Thymus (tissue), 14 donors: ENCODE results near the gene OR12D2. TPM values are rescaled to one million over a fixed set of nuclear protein-coding genes. Genes with fewer than 3 reads are reported as not detected.
"Not testable (repeated sequence)": the region's sequence is repeated elsewhere in the genome, so short reads cannot be mapped to it uniquely, and the experiment has no call there.

Experiments used
- DNase-seq, 9 donors: peaks; one replicate each; pipeline ENCODE4 v3.0.0-alpha.2; 2013; ENCODE audit warnings: low spot score in 9 of 9, low read depth in 6 of 9, missing footprints in 1 of 9
- H3K27ac ChIP-seq, 2 donors: one replicate each; pipeline ENCODE4 v1.5.1; 2013; ENCODE audit warnings: control low read depth in 1 of 2, low read depth in 1 of 2, low read length in 1 of 2, mild to moderate bottlenecking in 1 of 2, moderate library complexity in 1 of 2
- H3K27me3 ChIP-seq, 2 donors: one replicate each; pipeline ENCODE4 v1.5.1; 2013; ENCODE audit warnings: low read length in 1 of 2; ENCODE audit not compliant: control insufficient read depth in 2 of 2, insufficient read depth in 1 of 2
- H3K36me3 ChIP-seq, 2 donors: one replicate each; pipeline ENCODE4 v1.5.1; 2013; ENCODE audit warnings: low read length in 1 of 2, mild to moderate bottlenecking in 1 of 2, moderate library complexity in 1 of 2; ENCODE audit not compliant: control insufficient read depth in 2 of 2, insufficient read depth in 2 of 2
- H3K4me1 ChIP-seq, 2 donors: one replicate each; pipeline ENCODE4 v1.5.1; 2013; ENCODE audit warnings: low read length in 2 of 2; ENCODE audit not compliant: control insufficient read depth in 2 of 2, insufficient read depth in 2 of 2
- H3K4me3 ChIP-seq, 2 donors: one replicate each; pipeline ENCODE4 v1.5.1; 2013; ENCODE audit warnings: low read length in 2 of 2, control low read depth in 1 of 2, mild to moderate bottlenecking in 1 of 2
- H3K9me3 ChIP-seq, 2 donors: one replicate each; pipeline ENCODE4 v1.5.1; 2013; ENCODE audit warnings: low read length in 1 of 2, mild to moderate bottlenecking in 1 of 2; ENCODE audit not compliant: control insufficient read depth in 2 of 2, insufficient read depth in 1 of 2
- WGBS: extraction: QIAGEN DNeasy Blood & Tissue Kit; methylation state at CpG from one replicate; pipeline ENCODE4 v1.1.7; 2013; 5-methylcytosine and 5-hydroxymethylcytosine counted together
- long read RNA-seq, 10 donors: transcript quantifications; one replicate each; lab custom pipeline, GENCODE V29; 2026
- polyA plus RNA-seq: library from polyadenylated mRNA; stranded (reverse); fragments of 200-250 nt; gene quantifications from one replicate; pipeline ENCODE4 v1.2.3, GENCODE V29; 2013
- total RNA-seq: library from RNA; stranded (reverse); fragments of 120-200 nt; gene quantifications from one replicate; pipeline ENCODE4 v1.2.4, GENCODE V29; 2013
- donor health status: healthy.

OR12D2 gene
- not detected for total RNA-seq
- not detected for polyA plus RNA-seq
- long read RNA-seq, donor 1: 0 reads
- long read RNA-seq, donor 2: 0 reads
- long read RNA-seq, donor 3: 0 reads
- long read RNA-seq, donor 4: 0 reads
- long read RNA-seq, donor 5: 0 reads
- long read RNA-seq, donor 6: 0 reads
- long read RNA-seq, donor 7: 0 reads
- long read RNA-seq, donor 8: 0 reads
- long read RNA-seq, donor 9: 0 reads
- long read RNA-seq, donor 10: 0 reads

- no peak within 1 kb of the TSS for H3K27ac ChIP-seq
These were observed at the start of gene OR12D2 for GRCh38 chr6:29395331-29395730. TSS of gene OR12D2 (plus strand) at chr6:29395631. CDS start at chr6:29396700, 1,069 bp downstream.

GRCh38 chr6:29349348-29349747 is 46.1 kb upstream of the OR12D2 start:
- not testable (repeated sequence) for H3K27me3 ChIP-seq, H3K36me3 ChIP-seq, H3K27ac ChIP-seq, H3K4me1 ChIP-seq, H3K4me3 ChIP-seq, DNase-seq, H3K9me3 ChIP-seq
- WGBS: 97% methylated on average over 3 of the region's 3 CpGs

More at GRCh38 chr6:29395331-29395730, at the start of gene OR12D2:
- H3K27me3 ChIP-seq: no peaks in the 10 kb centered on the region
- no peaks in the 10 kb centered on the region for H3K9me3 ChIP-seq
- DNase-seq: no peak
- H3K4me1 ChIP-seq: no peaks in the 10 kb centered on the region
- no peak within 1 kb of the TSS for H3K4me3 ChIP-seq
- H3K36me3 ChIP-seq: no peaks in the 10 kb centered on the region

- Histone ChIP-seq H3K4me3 (no peak overlapping the region), H3K36me3 (no peaks in the 10 kb centered on the region), H3K9me3 (no peaks in the 10 kb centered on the region), H3K27me3 (no peaks in the 10 kb centered on the region), H3K4me1 (no peaks in the 10 kb centered on the region), H3K27ac (no peak overlapping the region)
- DNase-seq: no peak
These were observed 40.5 kb upstream of the OR12D2 start for GRCh38 chr6:29354980-29355379.

- DNase-seq: no peak
- Histone ChIP-seq H3K4me1 (no peaks in the 10 kb centered on the region), H3K27ac (no peak overlapping the region), H3K27me3 (no peaks in the 10 kb centered on the region), H3K4me3 (no peak overlapping the region), H3K36me3 (no peaks in the 10 kb centered on the region), H3K9me3 (no peaks in the 10 kb centered on the region)
- 65% methylated on average over 1 of the region's 1 CpG for WGBS
These were observed 39.8 kb upstream of the OR12D2 start for GRCh38 chr6:29355603-29356002.

GRCh38 chr6:29368765-29369164 is 26.7 kb upstream of the OR12D2 start, which contains the start of gene OR5V1:
TSS of gene OR5V1 (minus strand) at chr6:29368865. CDS start at chr6:29356195, 12,670 bp downstream.
- 96% methylated on average over 3 of the region's 3 CpGs for WGBS
- H3K4me1 ChIP-seq: no peaks in the 10 kb centered on the region
- DNase-seq: no peak
- no peaks in the 10 kb centered on the region for H3K9me3 ChIP-seq
- H3K27me3 ChIP-seq: no peaks in the 10 kb centered on the region
- no peaks in the 10 kb centered on the region for H3K36me3 ChIP-seq
- H3K27ac ChIP-seq: no peak within 1 kb of the TSS
- no peak within 1 kb of the TSS for H3K4me3 ChIP-seq

GRCh38 chr6:29375191-29375590 is 20.2 kb upstream of the OR12D2 start, which contains the start of gene OR12D3:
TSS of gene OR12D3 (minus strand) at chr6:29375291. CDS start at chr6:29375287, 4 bp downstream.
- H3K9me3 ChIP-seq: no peaks in the 10 kb centered on the region
- H3K4me1 ChIP-seq: no peaks in the 10 kb centered on the region
- WGBS: 99% methylated on average over 1 of the region's 1 CpG
- H3K27ac ChIP-seq: no peak within 1 kb of the TSS
- no peak for DNase-seq
- H3K27me3 ChIP-seq: no peaks in the 10 kb centered on the region
- no peaks in the 10 kb centered on the region for H3K36me3 ChIP-seq
- H3K4me3 ChIP-seq: no peak within 1 kb of the TSS

GRCh38 chr6:29376003-29376402 is 19.4 kb upstream of the OR12D2 start:
- no peaks in the 10 kb centered on the region for H3K27me3 ChIP-seq
- H3K4me1 ChIP-seq: no peaks in the 10 kb centered on the region
- no peak for DNase-seq
- H3K27ac ChIP-seq: no peak overlapping the region
- H3K4me3 ChIP-seq: no peak overlapping the region
- H3K9me3 ChIP-seq: no peaks in the 10 kb centered on the region
- no peaks in the 10 kb centered on the region for H3K36me3 ChIP-seq

GRCh38 chr6:29388533-29388932 is 6.9 kb upstream of the OR12D2 start:
- no peaks in the 10 kb centered on the region for H3K9me3 ChIP-seq
- no peaks in the 10 kb centered on the region for H3K27me3 ChIP-seq
- no peak overlapping the region for H3K27ac ChIP-seq
- DNase-seq: no peak
- no peaks in the 10 kb centered on the region for H3K36me3 ChIP-seq
- 81% methylated on average over 4 of the region's 4 CpGs for WGBS
- H3K4me3 ChIP-seq: no peak overlapping the region
- no peaks in the 10 kb centered on the region for H3K4me1 ChIP-seq

GRCh38 chr6:29399525-29399924 is 4.1 kb downstream of the OR12D2 start:
- H3K4me1 ChIP-seq: no peaks in the 10 kb centered on the region
- H3K27me3 ChIP-seq: no peaks in the 10 kb centered on the region
- no peaks in the 10 kb centered on the region for H3K9me3 ChIP-seq
- 70% methylated on average over 2 of the region's 2 CpGs for WGBS
- no peak overlapping the region for H3K4me3 ChIP-seq
- H3K36me3 ChIP-seq: no peaks in the 10 kb centered on the region
- no peak overlapping the region for H3K27ac ChIP-seq
- DNase-seq: no peak
